DMS153 treated with DMSO at 0.1 percent for 48 hours (cell line): ENCODE data around the gene COX7B2.

Source experiments
- DNase-seq: peaks from one replicate; lab custom pipeline; 2025; ENCODE audit not compliant: unreplicated experiment; lab: John Stamatoyannopoulos, UW

Gene COX7B2

DNA sequence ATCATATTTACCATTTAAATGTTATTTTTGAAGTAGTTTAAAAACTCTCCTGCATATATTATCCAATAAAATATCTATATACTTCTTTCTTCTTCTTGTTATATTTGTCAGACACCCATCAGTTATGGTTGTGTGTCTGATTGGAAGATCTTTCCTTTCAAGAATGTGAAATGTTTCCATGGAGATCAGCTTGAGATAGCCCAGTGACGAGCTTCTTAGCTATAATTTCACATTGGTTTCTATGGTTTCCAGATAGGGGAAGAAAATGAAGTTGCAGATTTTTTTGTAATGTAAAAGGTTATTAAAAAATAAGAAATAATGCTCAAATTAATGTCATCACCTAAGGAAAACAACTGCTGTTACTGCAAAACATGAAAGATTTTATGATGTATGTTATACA lies 189.0 kb downstream of the COX7B2 start:
- DNase-seq, result no peak

DNA sequence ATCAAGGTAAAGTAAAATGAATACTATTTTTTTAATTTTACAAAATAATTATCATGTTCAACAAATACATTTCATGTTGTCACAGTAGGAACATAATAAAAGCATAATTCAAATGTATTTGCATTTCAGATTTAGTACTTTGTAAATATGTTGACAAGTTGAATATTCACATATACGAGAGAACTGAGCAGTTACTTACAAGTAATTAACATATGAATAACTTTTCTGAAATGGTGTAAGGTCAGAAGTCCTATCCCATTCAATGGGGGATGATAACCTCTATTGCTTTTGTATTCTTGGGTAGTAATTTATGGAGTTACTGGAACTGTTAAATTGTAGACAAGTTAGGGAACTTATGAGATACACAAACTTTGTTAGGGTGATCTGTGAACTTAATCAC lies 191.1 kb downstream of the COX7B2 start:
- DNase-seq, result no peak

GRCh38 chr4:46715468-46715867 lies 193.6 kb downstream of the COX7B2 start:
- DNase-seq, result no peak

DNA sequence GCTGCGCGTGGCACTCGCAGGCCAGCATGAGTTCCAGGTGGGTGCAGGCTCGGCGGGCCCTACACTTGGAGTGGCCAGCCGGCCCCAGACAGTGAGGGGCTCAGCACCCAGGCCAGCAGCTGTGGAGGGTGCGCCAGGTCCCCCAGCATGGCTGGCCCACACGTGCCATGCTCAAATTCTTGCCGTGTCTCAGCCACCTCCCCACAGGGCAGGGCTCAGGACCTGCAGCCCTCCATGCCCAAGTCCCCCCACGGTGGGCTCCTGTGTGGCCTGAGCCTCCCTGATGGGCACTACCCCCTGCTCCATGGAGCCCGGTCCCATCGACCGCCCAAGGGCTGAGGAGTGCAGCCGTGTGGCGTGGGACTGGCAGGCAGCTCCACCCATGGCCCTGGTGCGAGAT lies 210.2 kb downstream of the COX7B2 start:
- DNase-seq, result no peak
